ENCODE results near the gene RHOJ. TPM values are rescaled to one million over a fixed set of nuclear protein-coding genes. Genes with fewer than 3 reads are reported as not detected.

RHOJ gene
- total RNA-seq, 1 experiment from 2014 or later: 0.40 TPM

DNA sequence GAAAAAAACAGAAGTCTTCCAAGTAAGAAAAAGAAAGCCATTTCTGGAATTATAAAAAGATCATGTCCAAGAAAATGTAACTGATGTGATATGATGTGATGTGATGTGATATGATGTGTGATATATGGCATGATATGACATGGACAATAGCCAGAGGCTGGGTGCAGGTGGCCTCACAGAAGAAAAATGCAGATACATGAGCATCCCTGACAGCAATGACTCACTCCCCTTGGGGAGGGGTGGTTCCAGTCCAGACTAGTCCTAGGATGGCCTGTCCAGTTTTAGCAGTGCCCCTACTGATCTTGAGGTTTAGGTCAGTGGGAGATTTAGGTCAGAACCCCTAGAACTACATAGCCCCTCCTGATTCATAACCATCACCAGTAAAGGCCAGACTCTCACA, 3.5 kb upstream of the RHOJ start:
- TF ChIP-seq, protein P1, sequence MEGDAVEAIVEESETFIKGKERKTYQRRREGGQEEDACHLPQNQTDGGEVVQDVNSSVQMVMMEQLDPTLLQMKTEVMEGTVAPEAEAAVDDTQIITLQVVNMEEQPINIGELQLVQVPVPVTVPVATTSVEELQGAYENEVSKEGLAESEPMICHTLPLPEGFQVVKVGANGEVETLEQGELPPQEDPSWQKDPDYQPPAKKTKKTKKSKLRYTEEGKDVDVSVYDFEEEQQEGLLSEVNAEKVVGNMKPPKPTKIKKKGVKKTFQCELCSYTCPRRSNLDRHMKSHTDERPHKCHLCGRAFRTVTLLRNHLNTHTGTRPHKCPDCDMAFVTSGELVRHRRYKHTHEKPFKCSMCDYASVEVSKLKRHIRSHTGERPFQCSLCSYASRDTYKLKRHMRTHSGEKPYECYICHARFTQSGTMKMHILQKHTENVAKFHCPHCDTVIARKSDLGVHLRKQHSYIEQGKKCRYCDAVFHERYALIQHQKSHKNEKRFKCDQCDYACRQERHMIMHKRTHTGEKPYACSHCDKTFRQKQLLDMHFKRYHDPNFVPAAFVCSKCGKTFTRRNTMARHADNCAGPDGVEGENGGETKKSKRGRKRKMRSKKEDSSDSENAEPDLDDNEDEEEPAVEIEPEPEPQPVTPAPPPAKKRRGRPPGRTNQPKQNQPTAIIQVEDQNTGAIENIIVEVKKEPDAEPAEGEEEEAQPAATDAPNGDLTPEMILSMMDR (IDR thresholded peaks at IDR 0.05; ENCODE audit: unreplicated experiment): no peak
- no peaks in the 10 kb centered on the region for H3K36me3 Mint-ChIP-seq (ENCODE audit: insufficient read depth, unreplicated experiment)
- no peak overlapping the region for H3K4me3 Mint-ChIP-seq (ENCODE audit: low read depth, unreplicated experiment)
- H3K9me3 Mint-ChIP-seq (ENCODE audit: low read depth, unreplicated experiment): no peaks in the 10 kb centered on the region
- H3K4me1 Mint-ChIP-seq (ENCODE audit: low read depth, unreplicated experiment): no peaks in the 10 kb centered on the region
- BruUV-seq (replicated peaks): no TSS peak
- CTCF ChIA-PET: no interaction called here
- H3K27ac Mint-ChIP-seq (ENCODE audit: unreplicated experiment): no peak overlapping the region
- no peaks in the 10 kb centered on the region for H3K27me3 Mint-ChIP-seq (ENCODE audit: unreplicated experiment)
- intact Hi-C loops (cut with micrococcal nuclease; ENCODE audit: unreplicated experiment): no loop called here
- DNase-seq: no peak

GRCh38 chr14:63203015-63203414, 1.2 kb upstream of the RHOJ start:
- H3K9me3 Mint-ChIP-seq (ENCODE audit: low read depth, unreplicated experiment): no peaks in the 10 kb centered on the region
- DNase-seq: no peak
- no peaks in the 10 kb centered on the region for H3K36me3 Mint-ChIP-seq (ENCODE audit: insufficient read depth, unreplicated experiment)
- intact Hi-C loops (cut with micrococcal nuclease; ENCODE audit: unreplicated experiment): no loop called here
- H3K4me3 Mint-ChIP-seq (ENCODE audit: low read depth, unreplicated experiment): no peak overlapping the region
- TF ChIP-seq, protein P1 (IDR thresholded peaks at IDR 0.05; ENCODE audit: unreplicated experiment): no peak
- CTCF ChIA-PET: interaction anchor here (0.7 to 1.6 kb wide), 3 partner anchors 11 to 81 kb away, joined by 3 to 5 read pairs (median 4); no protein-coding TSS in a partner anchor
- H3K4me1 Mint-ChIP-seq (ENCODE audit: low read depth, unreplicated experiment): no peaks in the 10 kb centered on the region
- no peaks in the 10 kb centered on the region for H3K27me3 Mint-ChIP-seq (ENCODE audit: unreplicated experiment)
- BruUV-seq (replicated peaks): no TSS peak
- H3K27ac Mint-ChIP-seq (ENCODE audit: unreplicated experiment): no peak overlapping the region

GRCh38 chr14:63203618-63204406, 431 bp upstream of the RHOJ start:
- H3K4me3 Mint-ChIP-seq (ENCODE audit: low read depth, unreplicated experiment): no peak overlapping the region
- DNase-seq: peak; percentile 57
- CTCF ChIA-PET: interaction anchor here (0.6 to 1.6 kb wide), 6 partner anchors 11 to 904 kb away, joined by 3 to 5 read pairs (median 3); no protein-coding TSS in a partner anchor
- intact Hi-C loops (cut with micrococcal nuclease; ENCODE audit: unreplicated experiment): loop anchor here (2.0 kb wide), 1 partner anchor 29 kb away; no protein-coding TSS in a partner anchor
- H3K27ac Mint-ChIP-seq (ENCODE audit: unreplicated experiment): no peak overlapping the region
- no peaks in the 10 kb centered on the region for H3K9me3 Mint-ChIP-seq (ENCODE audit: low read depth, unreplicated experiment)
- no TSS peak for BruUV-seq (replicated peaks)
- H3K4me1 Mint-ChIP-seq (ENCODE audit: low read depth, unreplicated experiment): no peaks in the 10 kb centered on the region
- H3K36me3 Mint-ChIP-seq (ENCODE audit: insufficient read depth, unreplicated experiment): no peaks in the 10 kb centered on the region
- no peaks in the 10 kb centered on the region for H3K27me3 Mint-ChIP-seq (ENCODE audit: unreplicated experiment)
- TF ChIP-seq, protein P1 (IDR thresholded peaks at IDR 0.05; ENCODE audit: unreplicated experiment): no peak

DNA sequence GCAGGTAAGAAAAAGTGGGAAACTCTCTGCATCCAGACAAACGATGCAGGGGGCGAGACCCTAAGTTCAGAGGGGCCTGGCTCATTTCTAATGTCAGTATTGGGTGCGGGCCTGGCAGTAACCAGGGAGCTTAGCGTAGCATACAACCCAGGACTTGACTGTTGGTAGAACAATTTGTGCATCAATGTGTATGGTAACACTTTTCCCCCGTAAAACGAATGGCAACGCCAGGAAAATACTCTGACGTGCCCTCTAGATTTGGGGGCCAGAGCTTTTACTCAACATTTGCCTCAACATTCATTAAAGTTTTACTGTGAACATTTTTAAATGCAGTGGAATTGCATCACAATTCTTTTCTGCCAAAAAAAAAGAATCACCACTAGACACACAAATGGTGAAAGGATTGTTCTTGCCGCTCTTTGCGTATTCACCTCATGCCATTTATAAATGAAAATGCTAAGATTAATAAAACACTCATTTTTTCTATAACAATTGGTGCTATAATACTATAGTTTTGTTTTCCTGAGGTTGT, 867 bp downstream of the RHOJ start:
- TF ChIP-seq, protein P1 (IDR thresholded peaks at IDR 0.05; ENCODE audit: unreplicated experiment): no peak
- no peaks in the 10 kb centered on the region for H3K27me3 Mint-ChIP-seq (ENCODE audit: unreplicated experiment)
- CTCF ChIA-PET: no interaction called here
- H3K27ac Mint-ChIP-seq (ENCODE audit: unreplicated experiment): no peak overlapping the region
- no TSS peak for BruUV-seq (replicated peaks)
- intact Hi-C loops (cut with micrococcal nuclease; ENCODE audit: unreplicated experiment): loop anchor here (2.0 kb wide), 1 partner anchor 30 kb away; no protein-coding TSS in a partner anchor
- DNase-seq: no peak
- no peaks in the 10 kb centered on the region for H3K4me1 Mint-ChIP-seq (ENCODE audit: low read depth, unreplicated experiment)
- H3K4me3 Mint-ChIP-seq (ENCODE audit: low read depth, unreplicated experiment): no peak overlapping the region
- H3K36me3 Mint-ChIP-seq (ENCODE audit: insufficient read depth, unreplicated experiment): no peaks in the 10 kb centered on the region
- no peaks in the 10 kb centered on the region for H3K9me3 Mint-ChIP-seq (ENCODE audit: low read depth, unreplicated experiment)
